ENCODE data around the gene CD28.

DNA sequence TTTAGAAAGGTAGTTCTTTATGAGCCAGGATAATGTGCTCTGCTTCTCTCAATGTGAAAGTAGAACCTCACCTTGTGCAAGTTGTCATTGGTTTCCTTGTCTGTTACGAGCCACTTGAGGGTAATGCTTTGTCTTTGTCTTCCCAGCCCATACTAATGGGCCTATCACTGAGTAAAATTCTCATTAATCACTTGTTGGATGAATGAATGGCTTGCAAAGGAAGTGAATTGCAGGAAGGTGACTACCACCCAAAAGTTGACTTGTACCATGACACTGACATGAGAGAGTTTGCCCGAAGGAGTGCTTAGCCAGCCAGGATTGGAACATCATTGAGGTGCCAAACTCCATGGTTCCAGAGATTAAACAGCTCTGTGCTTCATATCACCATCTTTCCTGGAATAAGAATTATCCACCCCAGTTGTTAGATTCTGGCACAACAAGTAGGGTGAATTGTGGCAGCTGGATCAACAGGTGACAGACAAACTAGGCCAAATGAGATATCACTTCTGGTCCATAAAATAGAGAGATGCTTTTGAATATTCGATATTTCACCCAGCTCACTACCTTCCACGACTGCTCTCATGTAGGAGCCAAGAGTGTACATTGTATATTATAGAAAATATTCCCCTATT, 20.5 kb upstream of the CD28 start:
- TF ChIP-seq, protein P1, sequence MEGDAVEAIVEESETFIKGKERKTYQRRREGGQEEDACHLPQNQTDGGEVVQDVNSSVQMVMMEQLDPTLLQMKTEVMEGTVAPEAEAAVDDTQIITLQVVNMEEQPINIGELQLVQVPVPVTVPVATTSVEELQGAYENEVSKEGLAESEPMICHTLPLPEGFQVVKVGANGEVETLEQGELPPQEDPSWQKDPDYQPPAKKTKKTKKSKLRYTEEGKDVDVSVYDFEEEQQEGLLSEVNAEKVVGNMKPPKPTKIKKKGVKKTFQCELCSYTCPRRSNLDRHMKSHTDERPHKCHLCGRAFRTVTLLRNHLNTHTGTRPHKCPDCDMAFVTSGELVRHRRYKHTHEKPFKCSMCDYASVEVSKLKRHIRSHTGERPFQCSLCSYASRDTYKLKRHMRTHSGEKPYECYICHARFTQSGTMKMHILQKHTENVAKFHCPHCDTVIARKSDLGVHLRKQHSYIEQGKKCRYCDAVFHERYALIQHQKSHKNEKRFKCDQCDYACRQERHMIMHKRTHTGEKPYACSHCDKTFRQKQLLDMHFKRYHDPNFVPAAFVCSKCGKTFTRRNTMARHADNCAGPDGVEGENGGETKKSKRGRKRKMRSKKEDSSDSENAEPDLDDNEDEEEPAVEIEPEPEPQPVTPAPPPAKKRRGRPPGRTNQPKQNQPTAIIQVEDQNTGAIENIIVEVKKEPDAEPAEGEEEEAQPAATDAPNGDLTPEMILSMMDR (IDR thresholded peaks at IDR 0.05): no peak
- no peak for TF ChIP-seq NR3C1 (IDR thresholded peaks at IDR 0.05)
- TF ChIP-seq, protein P2, sequence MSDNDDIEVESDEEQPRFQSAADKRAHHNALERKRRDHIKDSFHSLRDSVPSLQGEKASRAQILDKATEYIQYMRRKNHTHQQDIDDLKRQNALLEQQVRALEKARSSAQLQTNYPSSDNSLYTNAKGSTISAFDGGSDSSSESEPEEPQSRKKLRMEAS (IDR thresholded peaks at IDR 0.05): no peak
- no peak for TF ChIP-seq RCOR1 (IDR thresholded peaks at IDR 0.05; ENCODE audit: low read depth, low read length)
- no peak for TF ChIP-seq MAZ (IDR thresholded peaks at IDR 0.05; ENCODE audit: borderline replicate concordance, low read depth, low read length)
